ENCODE measurements around the gene ACIN1.

Gene ACIN1

GRCh38 chr14:23141706-23142444 is 46.9 kb upstream of the ACIN1 start:
- Histone ChIP-seq H3K4me3 (ENCODE audit: low read depth, low read length, poor library complexity, severe bottlenecking) (no peak overlapping the region), H3K36me3 (ENCODE audit: insufficient read depth, low read length) (no peaks in the 10 kb centered on the region), H2AFZ (ENCODE audit: low read length) (no peak overlapping the region), H3K9me2 (ENCODE audit: low read depth, low read length) (no peaks in the 10 kb centered on the region), H4K20me1 (ENCODE audit: insufficient read depth, low read length) (no peaks in the 10 kb centered on the region), H3K4me2 (ENCODE audit: low read length) (no peak overlapping the region), H3K27ac (ENCODE audit: low read depth, low read length, poor library complexity, severe bottlenecking) (no peak overlapping the region), H3F3A (ENCODE audit: insufficient read depth, low read length) (no peaks in the 10 kb centered on the region), H3K9me3 (ENCODE audit: low read length) (no peaks in the 10 kb centered on the region), H3K9ac (ENCODE audit: low read length) (no peak overlapping the region), H3K79me2 (ENCODE audit: insufficient read depth, low read length) (no peaks in the 10 kb centered on the region), H3K27me3 (ENCODE audit: insufficient read depth, low read length) (0 out of 2 replicates have a peak, but pooled peaks cover 5% of the 10 kb centered on the region), H3K4me1 (ENCODE audit: insufficient read depth, low read length, severe bottlenecking) (no peaks in the 10 kb centered on the region)
- TF ChIP-seq, protein P1, sequence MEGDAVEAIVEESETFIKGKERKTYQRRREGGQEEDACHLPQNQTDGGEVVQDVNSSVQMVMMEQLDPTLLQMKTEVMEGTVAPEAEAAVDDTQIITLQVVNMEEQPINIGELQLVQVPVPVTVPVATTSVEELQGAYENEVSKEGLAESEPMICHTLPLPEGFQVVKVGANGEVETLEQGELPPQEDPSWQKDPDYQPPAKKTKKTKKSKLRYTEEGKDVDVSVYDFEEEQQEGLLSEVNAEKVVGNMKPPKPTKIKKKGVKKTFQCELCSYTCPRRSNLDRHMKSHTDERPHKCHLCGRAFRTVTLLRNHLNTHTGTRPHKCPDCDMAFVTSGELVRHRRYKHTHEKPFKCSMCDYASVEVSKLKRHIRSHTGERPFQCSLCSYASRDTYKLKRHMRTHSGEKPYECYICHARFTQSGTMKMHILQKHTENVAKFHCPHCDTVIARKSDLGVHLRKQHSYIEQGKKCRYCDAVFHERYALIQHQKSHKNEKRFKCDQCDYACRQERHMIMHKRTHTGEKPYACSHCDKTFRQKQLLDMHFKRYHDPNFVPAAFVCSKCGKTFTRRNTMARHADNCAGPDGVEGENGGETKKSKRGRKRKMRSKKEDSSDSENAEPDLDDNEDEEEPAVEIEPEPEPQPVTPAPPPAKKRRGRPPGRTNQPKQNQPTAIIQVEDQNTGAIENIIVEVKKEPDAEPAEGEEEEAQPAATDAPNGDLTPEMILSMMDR (IDR thresholded peaks at IDR 0.05; ENCODE audit: low read length), result no peak
- TF ChIP-seq EZH2 (IDR thresholded peaks at IDR 0.05; ENCODE audit: borderline replicate concordance, low read length), result no peak

DNA sequence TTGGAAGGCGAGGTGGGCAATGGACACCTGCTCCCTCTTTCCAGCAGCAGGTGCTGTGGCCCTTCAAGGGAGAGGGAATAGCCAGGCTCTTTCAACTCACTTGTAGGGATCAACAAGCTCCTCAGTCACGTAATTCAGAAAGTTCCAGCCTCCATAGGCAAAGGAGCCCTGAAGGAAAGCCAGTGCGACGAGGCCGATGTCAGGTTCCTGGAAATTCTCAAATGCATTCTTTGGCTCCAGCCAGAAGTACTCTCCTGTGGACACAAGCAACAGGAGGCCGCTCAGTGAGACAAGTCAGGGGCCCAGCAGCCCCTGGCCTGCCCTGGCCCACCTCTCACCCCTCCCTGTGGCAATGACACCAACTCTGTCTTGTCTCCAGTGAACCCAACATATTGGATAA is 45.4 kb upstream of the ACIN1 start:
- no peaks in the 10 kb centered on the region for H3K4me1 ChIP-seq (ENCODE audit: insufficient read depth, low read length, severe bottlenecking)
- peaks cover 10% of the 10 kb centered on the region; the same call in 1 of the 2 replicates for H3K27me3 ChIP-seq (ENCODE audit: insufficient read depth, low read length)
- no peak overlapping the region for H3K4me3 ChIP-seq (ENCODE audit: low read depth, low read length, poor library complexity, severe bottlenecking)
- H3K4me2 ChIP-seq (ENCODE audit: low read length), result no peak overlapping the region
- H3K9me2 ChIP-seq (ENCODE audit: low read depth, low read length), result no peaks in the 10 kb centered on the region
- no peak overlapping the region for H3K9ac ChIP-seq (ENCODE audit: low read length)
- TF ChIP-seq, protein P1 (IDR thresholded peaks at IDR 0.05; ENCODE audit: low read length), result no peak
- TF ChIP-seq EZH2 (IDR thresholded peaks at IDR 0.05; ENCODE audit: borderline replicate concordance, low read length), result no peak
- H3K79me2 ChIP-seq (ENCODE audit: insufficient read depth, low read length), result no peaks in the 10 kb centered on the region
- no peaks in the 10 kb centered on the region for H4K20me1 ChIP-seq (ENCODE audit: insufficient read depth, low read length)
- no peaks in the 10 kb centered on the region for H3K36me3 ChIP-seq (ENCODE audit: insufficient read depth, low read length)
- H3K27ac ChIP-seq (ENCODE audit: low read depth, low read length, poor library complexity, severe bottlenecking), result no peak overlapping the region
- H3F3A ChIP-seq (ENCODE audit: insufficient read depth, low read length), result no peaks in the 10 kb centered on the region
- H3K9me3 ChIP-seq (ENCODE audit: low read length), result no peaks in the 10 kb centered on the region
- H2AFZ ChIP-seq (ENCODE audit: low read length), result no peak overlapping the region

DNA sequence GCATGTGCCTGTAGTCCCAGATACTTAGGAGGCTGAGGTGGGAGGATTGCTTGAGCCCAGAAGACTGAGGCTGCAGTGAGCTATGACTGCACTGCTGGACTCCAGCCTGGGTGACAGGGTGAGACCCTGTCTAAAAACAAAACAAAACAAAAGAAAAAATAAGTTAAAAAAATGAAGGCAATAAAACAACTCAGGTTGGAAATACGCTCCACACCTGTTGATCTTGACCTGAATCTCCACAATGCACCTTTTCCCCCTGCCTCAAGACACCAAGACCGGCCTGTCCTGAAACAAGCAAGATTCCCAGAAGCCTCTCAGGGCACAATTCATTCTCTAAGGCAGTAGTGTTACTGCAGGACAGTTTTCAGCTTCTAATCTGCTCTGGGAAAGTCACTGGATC is 44.9 kb upstream of the ACIN1 start:
- Histone ChIP-seq H3K4me3 (ENCODE audit: low read depth, low read length, poor library complexity, severe bottlenecking) (no peak overlapping the region), H3K9me3 (ENCODE audit: low read length) (no peaks in the 10 kb centered on the region), H3K4me2 (ENCODE audit: low read length) (no peak overlapping the region), H2AFZ (ENCODE audit: low read length) (no peak overlapping the region), H4K20me1 (ENCODE audit: insufficient read depth, low read length) (no peaks in the 10 kb centered on the region), H3K27me3 (ENCODE audit: insufficient read depth, low read length) (peaks cover 10% of the 10 kb centered on the region; the same call in 1 of the 2 replicates), H3K9ac (ENCODE audit: low read length) (no peak overlapping the region), H3K9me2 (ENCODE audit: low read depth, low read length) (no peaks in the 10 kb centered on the region), H3K27ac (ENCODE audit: low read depth, low read length, poor library complexity, severe bottlenecking) (no peak overlapping the region), H3F3A (ENCODE audit: insufficient read depth, low read length) (no peaks in the 10 kb centered on the region), H3K4me1 (ENCODE audit: insufficient read depth, low read length, severe bottlenecking) (no peaks in the 10 kb centered on the region), H3K36me3 (ENCODE audit: insufficient read depth, low read length) (no peaks in the 10 kb centered on the region), H3K79me2 (ENCODE audit: insufficient read depth, low read length) (no peaks in the 10 kb centered on the region)
- TF ChIP-seq, protein P1 (IDR thresholded peaks at IDR 0.05; ENCODE audit: low read length), result no peak
- TF ChIP-seq EZH2 (IDR thresholded peaks at IDR 0.05; ENCODE audit: borderline replicate concordance, low read length), result no peak

All from OCI-LY1 (cell line).